HCT116 (cell line): ENCODE measurements around the gene PRELID1. TPM values are rescaled to one million over a fixed set of nuclear protein-coding genes. Genes with fewer than 3 reads are reported as not detected.

ENCODE experiments used
- ATAC-seq: fragments of 200-7000 bp; cut with Tn5 transposase; 2 replicates; pipeline ENCODE4 v1.9.1; 2020; ENCODE audit warnings: mild to moderate bottlenecking, moderate library complexity
- BruUV-seq: library from RNA; stranded (reverse); fragments of 400-500 nt; replicated peaks from 2 replicates; lab custom pipeline; 2021; lab: Mats Ljungman, UMichigan
- CTCF ChIA-PET: fragments of 300-600 bp; sonication (Branson Sonifier 250); formaldehyde crosslinking; loops from one replicate; lab custom pipeline; 2021; ENCODE audit warnings: antibody characterized with exemption; lab: Charles Lee
- POLR2A ChIA-PET: fragments of 300-600, 350-600 bp; sonication (Branson Sonifier 250); formaldehyde crosslinking; loops from one replicate; lab custom pipeline; 2021; ENCODE audit warnings: antibody characterized with exemption; lab: Charles Lee
- RAD21 ChIA-PET, 2 experiments: fragments of 300-600 bp; sonication (Branson Sonifier 250); formaldehyde crosslinking; loops; one replicate each; lab custom pipeline; 2023; ENCODE audit warnings: low total read pairs in 2 of 2; ENCODE audit not compliant: uncharacterized antibody in 2 of 2, unreplicated experiment in 2 of 2, low non-redundant PET in 1 of 2; lab: Charles Lee
- DNase-seq: peaks from one replicate; pipeline ENCODE4 v3.0.0-alpha.2; 2010; ENCODE audit warnings: low read depth, low spot score
- H2AFZ ChIP-seq: fragments of 200-600 bp; shearing (Covaris generic), sonication (generic); 2 replicates; pipeline ENCODE4 v1.6.1; 2017; ENCODE audit warnings: low read depth, mixed run types, mixed read lengths, antibody characterized with exemption, low read length; ENCODE audit not compliant: poor library complexity, severe bottlenecking
- H3K27ac ChIP-seq: 2 replicates; pipeline ENCODE4 v1.5.1; 2012; ENCODE audit warnings: low read depth, low read length
- H3K27me3 ChIP-seq: fragments of 200-600 bp; sonication (generic); 2 replicates; pipeline ENCODE4 v1.6.1; 2016; ENCODE audit warnings: mixed run types, low read length, mixed read lengths; ENCODE audit not compliant: insufficient read depth
- H3K36me3 ChIP-seq, 2 experiments: fragments of 200-500 bp in 1 of 2; fragments of 200-600 bp in 1 of 2; sonication (Bioruptor generic) in 1 of 2; sonication (generic) in 1 of 2; 2 replicates each; pipeline versions ENCODE4 v1.5.1 to v1.6.1; 2014 to 2016; ENCODE audit warnings: low read length in 2 of 2, inconsistent platforms in 1 of 2, mixed read lengths in 1 of 2, mixed run types in 1 of 2; ENCODE audit not compliant: insufficient read depth in 2 of 2, control insufficient read depth in 1 of 2
- H3K4me1 ChIP-seq, 2 experiments: fragments of 200-600 bp in 1 of 2; sonication (generic) in 1 of 2; 2 replicates each; pipeline versions ENCODE4 v1.5.1 to v1.6.1; 2012 to 2017; ENCODE audit warnings: low read length in 2 of 2, inconsistent platforms in 1 of 2, mild to moderate bottlenecking in 1 of 2, mixed read lengths in 1 of 2, mixed run types in 1 of 2, moderate library complexity in 1 of 2; ENCODE audit not compliant: insufficient read depth in 2 of 2, control insufficient read depth in 1 of 2
- H3K4me2 ChIP-seq: fragments of 200-600 bp; sonication (generic); 2 replicates; pipeline ENCODE4 v1.6.1; 2017; ENCODE audit warnings: mixed run types, low read length, mixed read lengths
- H3K4me3 ChIP-seq, 2 experiments: fragments of 200-600 bp in 1 of 2; sonication (generic) in 1 of 2; replicated peaks in 1 of 2; 2 replicates each; pipeline ENCODE4 v1.5.1; 2011 to 2016; ENCODE audit warnings: low read length in 2 of 2, control low read depth in 1 of 2, low read depth in 1 of 2, mild to moderate bottlenecking in 1 of 2, mixed read lengths in 1 of 2, mixed run types in 1 of 2
- H3K79me2 ChIP-seq: fragments of 200-600 bp; sonication (generic); 2 replicates; pipeline ENCODE4 v1.6.1; 2017; ENCODE audit warnings: mild to moderate bottlenecking, mixed run types, low read length, moderate library complexity, mixed read lengths; ENCODE audit not compliant: insufficient read depth
- H3K9ac ChIP-seq: fragments of 200-600 bp; sonication (generic); 2 replicates; pipeline ENCODE4 v1.6.1; 2016; ENCODE audit warnings: low read length, mixed read lengths
- H3K9me2 ChIP-seq: fragments of 200-600 bp; sonication (generic), shearing (Covaris generic); 2 replicates; pipeline ENCODE4 v1.6.1; 2017; ENCODE audit warnings: mixed run types, mild to moderate bottlenecking, moderate library complexity; ENCODE audit not compliant: insufficient read depth
- H3K9me3 ChIP-seq, 2 experiments: fragments of 200-500 bp in 1 of 2; fragments of 200-600 bp in 1 of 2; sonication (Bioruptor generic) in 1 of 2; sonication (generic) in 1 of 2; 2 replicates each; pipeline ENCODE4 v1.6.1; 2014 to 2017; ENCODE audit warnings: low read length in 2 of 2, mixed read lengths in 2 of 2, inconsistent platforms in 1 of 2, low read depth in 1 of 2, mild to moderate bottlenecking in 1 of 2, mixed run types in 1 of 2, moderate library complexity in 1 of 2; ENCODE audit not compliant: control insufficient read depth in 1 of 2, insufficient read depth in 1 of 2
- H4K20me1 ChIP-seq: fragments of 200-600 bp; sonication (generic), shearing (Covaris generic); 2 replicates; pipeline ENCODE4 v1.6.1; 2017; ENCODE audit warnings: mixed run types, mild to moderate bottlenecking, moderate library complexity; ENCODE audit not compliant: insufficient read depth
- EGR1 ChIP-seq: IDR thresholded peaks from 2 replicates; pipeline ENCODE4 v1.6.1; 2012; ENCODE audit warnings: low read depth
- EZH2 ChIP-seq: fragments of 200-600 bp; sonication (generic); IDR thresholded peaks from 2 replicates; pipeline ENCODE4 v1.6.1; 2017; ENCODE audit warnings: antibody characterized with exemption, mixed run types
- JUND ChIP-seq: IDR thresholded peaks from 2 replicates; pipeline ENCODE4 v1.6.1; 2012
- POLR2AphosphoS5 ChIP-seq: IDR thresholded peaks from 2 replicates; pipeline ENCODE4 v1.6.1; 2011; ENCODE audit warnings: mild to moderate bottlenecking, low read depth, low read length, moderate library complexity
- RAD21 ChIP-seq: IDR thresholded peaks from 2 replicates; pipeline ENCODE4 v1.6.1; 2012; ENCODE audit warnings: low read depth, mild to moderate bottlenecking
- SP1 ChIP-seq: IDR thresholded peaks from 2 replicates; pipeline ENCODE4 v1.6.1; 2012; ENCODE audit warnings: low read depth
- SRF ChIP-seq: IDR thresholded peaks from 2 replicates; pipeline ENCODE4 v1.6.1; 2012; ENCODE audit warnings: low read depth
- YY1 ChIP-seq: IDR thresholded peaks from 2 replicates; pipeline ENCODE4 v1.6.1; 2011; ENCODE audit warnings: low read length, low read depth, moderate library complexity, mild to moderate bottlenecking; ENCODE audit not compliant: insufficient replicate concordance; ENCODE audit errors: extremely low read depth
- intact Hi-C: fragments of 100-400 bp; cut with micrococcal nuclease; formaldehyde crosslinking; loops from 2 replicates; pipeline ENCODE4 v1.10.0; 2022
- total RNA-seq: library from RNA; stranded (reverse); gene quantifications from one replicate; pipeline ENCODE4 v1.2.1, GENCODE V29; 2021; ENCODE audit not compliant: unreplicated experiment
- TF ChIP-seq, protein P1 (sequence below), 3 experiments: fragments of 200-600 bp in 1 of 3; sonication (generic) in 1 of 3; IDR thresholded peaks in 2 of 3; conservative IDR thresholded peaks in 1 of 3; 2 replicates each; pipeline ENCODE4 v1.5.1; 2012 to 2017; ENCODE audit warnings: low read depth in 2 of 3, low read length in 2 of 3, antibody characterized with exemption in 1 of 3, borderline replicate concordance in 1 of 3, control low read depth in 1 of 3, mild to moderate bottlenecking in 1 of 3, mixed read lengths in 1 of 3, mixed run types in 1 of 3, moderate library complexity in 1 of 3; ENCODE audit not compliant: insufficient read depth in 1 of 3

Gene PRELID1
- total RNA-seq, 1 experiment from 2014 or later, result 223 TPM

DNA sequence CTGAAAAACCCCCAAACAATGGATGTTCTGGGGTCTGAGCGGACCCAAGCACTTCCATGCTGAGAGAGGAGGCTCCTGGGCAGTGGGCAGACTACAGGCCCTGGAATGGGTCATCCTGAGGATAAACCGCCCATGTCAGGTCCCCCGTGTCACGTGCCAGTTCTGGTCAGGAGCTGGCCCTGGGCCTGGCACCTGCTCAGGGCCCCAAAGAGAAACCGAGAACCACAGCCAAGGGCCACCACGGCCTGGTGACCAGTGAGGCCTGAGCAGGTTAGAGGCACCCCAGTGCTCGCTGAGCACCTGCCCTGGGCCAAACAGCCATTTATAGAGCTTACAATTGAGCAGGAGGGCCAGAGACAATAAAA lies 32.1 kb downstream of the PRELID1 start:
- ChIA-PET CTCF (interaction anchor here (1.0 to 1.3 kb wide), 3 partner anchors 26 to 222 kb away, joined by 3 read pairs; no protein-coding TSS in a partner anchor), POLR2A (no interaction called here), RAD21 (no interaction called here)
- Histone ChIP-seq H3K36me3 (peaks cover 30 to 35% of the 10 kb centered on the region in 2 experiments; a peak in 3 of 4 replicates), H3K4me1 (no peaks in the 10 kb centered on the region), H3K9ac (no peak overlapping the region), H3K27ac (no peak overlapping the region), H3K9me2 (no peaks in the 10 kb centered on the region), H3K4me3 (no peak overlapping the region), H3K79me2 (peaks cover 13% of the 10 kb centered on the region)
- no peak for DNase-seq
- intact Hi-C loops, result loop anchor here (1.0 kb wide), 1 partner anchor 221 kb away; no protein-coding TSS in a partner anchor
- no peak for TF ChIP-seq JUND
- no peak for TF ChIP-seq EZH2
- TF ChIP-seq, protein P1, sequence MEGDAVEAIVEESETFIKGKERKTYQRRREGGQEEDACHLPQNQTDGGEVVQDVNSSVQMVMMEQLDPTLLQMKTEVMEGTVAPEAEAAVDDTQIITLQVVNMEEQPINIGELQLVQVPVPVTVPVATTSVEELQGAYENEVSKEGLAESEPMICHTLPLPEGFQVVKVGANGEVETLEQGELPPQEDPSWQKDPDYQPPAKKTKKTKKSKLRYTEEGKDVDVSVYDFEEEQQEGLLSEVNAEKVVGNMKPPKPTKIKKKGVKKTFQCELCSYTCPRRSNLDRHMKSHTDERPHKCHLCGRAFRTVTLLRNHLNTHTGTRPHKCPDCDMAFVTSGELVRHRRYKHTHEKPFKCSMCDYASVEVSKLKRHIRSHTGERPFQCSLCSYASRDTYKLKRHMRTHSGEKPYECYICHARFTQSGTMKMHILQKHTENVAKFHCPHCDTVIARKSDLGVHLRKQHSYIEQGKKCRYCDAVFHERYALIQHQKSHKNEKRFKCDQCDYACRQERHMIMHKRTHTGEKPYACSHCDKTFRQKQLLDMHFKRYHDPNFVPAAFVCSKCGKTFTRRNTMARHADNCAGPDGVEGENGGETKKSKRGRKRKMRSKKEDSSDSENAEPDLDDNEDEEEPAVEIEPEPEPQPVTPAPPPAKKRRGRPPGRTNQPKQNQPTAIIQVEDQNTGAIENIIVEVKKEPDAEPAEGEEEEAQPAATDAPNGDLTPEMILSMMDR (IDR thresholded peaks at IDR 0.05 in 2 of 3, conservative IDR thresholded peaks at IDR 0.05 in 1 of 3; ENCODE audit: borderline replicate concordance in 1 of 3, insufficient read depth in 1 of 3, low read depth in 2 of 3, low read length in 2 of 3), result no peak
- no peak for TF ChIP-seq RAD21
- no peak for TF ChIP-seq POLR2AphosphoS5
- no peak for TF ChIP-seq EGR1
- no peak for TF ChIP-seq YY1
- TF ChIP-seq SRF, result no peak
- no peak for TF ChIP-seq SP1
- TF ChIP-seq, all 23 proteins: peak for 0
- no peak overlapping the region for H2AFZ ChIP-seq
- no TSS peak for BruUV-seq
- H3K9me3 ChIP-seq, result no peaks in the 10 kb centered on the region
- H3K4me2 ChIP-seq, result no peak overlapping the region
- ATAC-seq, result no peak
- H3K27me3 ChIP-seq, result no peaks in the 10 kb centered on the region
- H4K20me1 ChIP-seq, result no peaks in the 10 kb centered on the region
